Embryonic facial prominence (tissue), 1 donor: ENCODE measurements around the gene IFIT5.
"Not testable (repeated sequence)": the region's sequence is repeated elsewhere in the genome, so short reads cannot be mapped to it uniquely, and the experiment has no call there.

Experiments
- DNase-seq: peaks from one replicate; pipeline ENCODE4 v3.0.0-alpha.2; 2016; ENCODE audit errors: extremely low spot score

IFIT5 gene

GRCh38 chr10:89431977-89432376 lies 17.6 kb downstream of the IFIT5 start:
- DNase-seq: no peak

GRCh38 chr10:89438525-89438924 lies 24.2 kb downstream of the IFIT5 start:
- DNase-seq: no peak

GRCh38 chr10:89440226-89441009 lies 26.1 kb downstream of the IFIT5 start:
- DNase-seq: no peak

GRCh38 chr10:89442289-89442688 lies 27.9 kb downstream of the IFIT5 start:
- no peak for DNase-seq

GRCh38 chr10:89444819-89445218 lies 30.5 kb downstream of the IFIT5 start:
- DNase-seq: not testable (repeated sequence)

DNA sequence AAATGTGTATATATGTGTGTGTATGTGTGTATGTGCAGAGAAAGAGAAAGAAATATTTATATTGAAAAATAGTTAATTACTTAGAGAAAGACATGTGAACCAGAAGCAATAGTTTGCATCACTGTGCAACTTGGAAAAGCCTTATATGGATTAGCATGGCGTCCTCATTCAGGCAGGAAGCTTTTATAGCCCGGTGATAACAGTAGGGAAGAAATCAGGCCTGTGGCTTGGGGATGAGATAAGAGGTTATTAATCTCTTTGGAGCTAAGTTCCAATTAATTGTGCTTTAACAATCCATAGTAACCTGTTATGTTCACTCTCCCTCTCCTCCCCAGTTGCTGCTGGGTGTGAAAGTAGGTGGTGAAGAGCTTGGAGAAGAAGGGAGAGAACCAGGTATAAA lies 36.5 kb downstream of the IFIT5 start:
- no peak for DNase-seq

- DNase-seq: no peak
Observed at GRCh38 chr10:89452193-89452592, 37.8 kb downstream of the IFIT5 start.

GRCh38 chr10:89454561-89455347 lies 40.4 kb downstream of the IFIT5 start:
- no peak for DNase-seq

DNA sequence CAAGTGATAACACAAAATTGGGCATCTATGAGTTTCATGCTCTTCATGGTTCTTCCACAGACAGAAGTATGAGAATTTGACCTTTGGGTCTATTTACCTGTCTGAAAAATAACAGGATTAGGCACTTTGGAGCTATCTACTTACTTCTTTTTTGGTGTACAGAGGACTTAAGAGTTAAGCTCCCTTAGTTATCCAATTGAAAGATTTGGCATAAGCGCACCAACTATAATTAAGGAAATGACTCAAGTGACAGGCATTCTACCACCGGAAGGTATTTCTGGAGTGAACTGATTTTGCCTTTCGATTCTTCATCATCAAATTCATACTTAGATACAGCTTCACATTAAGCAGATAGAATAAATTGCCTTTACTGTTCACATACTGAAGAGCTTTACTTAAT lies 43.9 kb downstream of the IFIT5 start:
- no peak for DNase-seq

DNA sequence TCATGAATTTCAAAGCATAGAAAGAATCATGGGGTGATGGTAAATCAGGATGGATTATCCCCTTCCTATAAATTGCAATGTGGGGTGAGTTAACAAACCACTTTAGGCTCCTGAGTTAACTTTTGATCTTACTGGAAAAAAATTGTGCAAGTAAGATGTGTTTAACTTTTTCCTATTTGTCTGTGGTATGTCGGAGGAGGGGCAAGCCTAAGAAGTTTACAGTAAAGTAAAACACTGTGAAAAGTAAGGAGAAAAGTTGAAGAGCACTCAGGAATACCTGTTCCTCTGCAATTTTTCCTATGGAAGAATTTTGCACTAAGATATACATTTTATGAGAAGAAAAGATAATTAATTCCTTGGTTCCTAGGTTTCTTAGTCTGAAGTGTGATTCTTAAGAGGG lies 44.4 kb downstream of the IFIT5 start:
- no peak for DNase-seq

GRCh38 chr10:89463846-89464537 lies 49.6 kb downstream of the IFIT5 start:
- no peak for DNase-seq

- no peak for DNase-seq
Observed at GRCh38 chr10:89465196-89465595, 50.8 kb downstream of the IFIT5 start.

- DNase-seq: no peak
Observed at GRCh38 chr10:89466599-89467035, 52.2 kb downstream of the IFIT5 start.

GRCh38 chr10:89468191-89468965 lies 54.0 kb downstream of the IFIT5 start:
- no peak for DNase-seq

- DNase-seq: no peak
Observed at GRCh38 chr10:89469517-89469916, 55.1 kb downstream of the IFIT5 start.
